NOMO-1 treated with DMSO at 0.1 percent for 48 hours (cell line): ENCODE measurements around the gene SMURF2.
"Not testable (repeated sequence)": the region's sequence is repeated elsewhere in the genome, so short reads cannot be mapped to it uniquely, and the experiment has no call there.

Source experiments
- DNase-seq: peaks from one replicate; lab custom pipeline; 2025; ENCODE audit not compliant: unreplicated experiment; lab: John Stamatoyannopoulos, UW

Gene SMURF2

DNA sequence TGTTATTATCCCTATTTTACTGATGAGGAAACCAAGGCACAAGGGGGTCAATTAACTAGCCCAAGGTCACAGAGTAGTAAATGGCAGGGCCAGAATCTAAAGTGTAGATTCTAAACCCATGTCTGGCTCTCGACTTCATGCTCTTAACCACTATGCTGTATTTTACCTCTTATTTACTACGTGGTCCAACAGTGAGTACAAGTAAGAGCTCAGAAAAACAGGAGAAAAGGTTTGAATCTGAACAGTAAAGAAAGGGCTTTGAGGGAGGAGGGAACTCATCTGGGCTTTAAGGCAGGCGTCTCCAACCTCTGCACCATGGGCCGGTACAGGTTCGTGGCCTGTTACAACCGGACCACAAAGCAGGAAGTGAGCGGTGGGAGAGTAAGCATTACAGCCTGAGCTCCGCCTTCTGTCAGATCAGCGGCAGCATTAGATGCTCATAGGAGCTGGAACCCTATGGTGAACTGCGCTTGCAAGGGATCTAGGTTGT, 62.9 kb downstream of the SMURF2 start:
- peak; percentile 22 for DNase-seq

DNA sequence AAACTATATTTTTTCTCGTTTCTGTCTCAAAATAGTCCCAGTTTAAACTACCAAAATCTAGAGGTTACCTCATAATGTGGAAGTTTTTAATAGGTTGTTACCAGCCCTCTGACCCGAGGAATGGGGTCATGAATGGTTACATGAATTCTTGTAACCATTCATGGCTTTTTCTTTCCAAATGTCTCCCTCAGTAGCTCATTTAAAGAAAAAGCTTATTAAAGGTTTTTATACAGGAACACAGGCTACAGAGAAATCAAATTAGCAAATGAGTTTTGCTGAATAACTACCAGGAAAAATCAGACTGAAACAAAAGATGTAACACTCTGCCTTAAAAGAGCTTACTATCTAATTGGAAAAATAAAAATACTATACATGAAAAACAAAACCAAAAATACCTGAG, 63.4 kb downstream of the SMURF2 start:
- DNase-seq: no peak

DNA sequence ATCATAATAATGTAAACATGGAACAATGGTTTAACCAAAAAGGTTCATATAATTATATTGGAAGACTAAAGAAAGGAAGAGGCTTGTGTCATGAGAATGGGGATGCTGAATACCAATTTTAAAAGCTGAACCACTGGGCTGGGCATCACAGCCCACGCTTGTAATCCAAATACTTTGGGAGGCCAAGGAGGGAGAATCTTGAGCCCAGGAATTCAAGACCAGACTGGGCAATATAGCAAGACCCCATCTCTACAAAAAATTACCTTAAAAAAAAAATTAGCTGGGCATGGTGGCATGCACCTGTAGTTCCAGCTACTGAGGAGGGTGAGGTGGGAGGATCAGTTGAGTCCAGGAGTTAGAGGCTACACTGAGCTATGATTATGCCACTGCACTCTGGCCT, 65.1 kb downstream of the SMURF2 start:
- no peak for DNase-seq

DNA sequence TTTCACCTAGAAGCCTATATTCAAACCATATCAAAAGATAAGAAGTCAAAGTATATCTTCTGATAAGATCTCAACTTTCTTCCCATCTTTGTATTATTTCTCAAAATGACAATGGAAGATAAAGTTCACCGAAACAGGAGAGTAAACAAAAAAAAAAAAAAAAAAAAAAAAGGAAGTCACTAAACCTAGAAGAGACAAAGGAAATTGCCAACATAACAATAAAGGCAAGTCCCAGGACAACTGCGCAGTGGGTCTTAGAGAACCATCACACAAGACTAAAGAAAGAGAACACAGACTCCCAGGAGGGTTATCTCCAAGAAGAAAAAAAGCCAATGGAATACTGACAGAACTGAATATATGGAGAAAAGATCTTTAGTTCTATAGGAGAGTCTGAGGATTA, 65.7 kb downstream of the SMURF2 start:
- DNase-seq: no peak

DNA sequence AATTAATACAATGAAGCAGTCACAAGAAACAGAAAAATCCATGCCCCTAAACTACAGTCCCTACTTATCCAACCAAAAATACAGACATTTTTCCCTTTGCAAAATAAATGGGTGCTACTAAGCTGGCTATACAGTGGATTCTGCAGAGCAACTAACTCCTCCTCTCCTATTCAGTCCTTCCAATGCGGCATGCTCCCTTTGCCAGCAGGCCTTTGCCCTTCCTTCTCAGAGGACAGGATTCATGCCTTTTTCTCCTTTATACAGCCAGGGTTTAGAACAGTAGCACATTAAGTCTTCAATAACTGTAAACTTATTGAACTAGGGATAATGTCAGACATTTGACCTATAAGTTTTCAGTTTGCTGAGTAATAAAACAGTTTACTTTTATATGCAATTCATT, 70.2 kb downstream of the SMURF2 start:
- no peak for DNase-seq

DNA sequence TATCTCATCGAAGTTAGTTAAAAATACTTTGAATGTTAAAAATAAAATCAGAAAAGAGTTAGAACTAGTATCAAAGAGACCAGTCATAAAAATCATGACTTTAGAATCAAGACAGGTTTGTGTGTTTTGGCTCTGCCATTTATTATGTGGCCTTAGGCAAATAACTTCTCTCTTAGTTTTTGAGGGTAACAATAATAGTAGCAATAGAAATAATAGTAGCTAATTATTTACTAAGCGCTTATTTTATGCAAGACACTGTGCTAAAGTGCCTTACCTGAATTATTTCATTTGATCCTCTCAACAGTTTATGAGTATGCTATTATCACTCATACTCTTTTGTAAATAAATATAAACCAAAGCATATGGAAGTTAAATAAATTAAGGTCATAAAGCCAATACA, 77.0 kb downstream of the SMURF2 start:
- DNase-seq: no peak

DNA sequence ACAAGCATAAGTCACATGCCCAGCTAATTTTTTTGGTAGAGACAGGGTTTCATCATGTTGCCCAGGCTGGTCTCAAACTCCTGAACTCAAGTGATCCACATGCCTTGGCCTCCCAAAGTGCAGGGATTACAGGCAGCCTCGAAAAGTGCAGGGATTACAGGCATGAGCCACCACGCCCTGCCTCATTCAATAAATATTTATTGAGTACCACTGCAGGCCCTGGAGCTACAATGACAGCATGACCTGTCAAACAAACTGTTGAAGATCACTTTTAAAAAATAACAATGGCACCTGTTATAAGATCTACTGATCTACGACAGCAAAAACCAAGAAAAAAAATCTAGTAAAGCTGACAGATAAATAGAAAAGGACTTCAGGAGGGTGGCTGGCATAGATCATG, 79.1 kb downstream of the SMURF2 start:
- DNase-seq: no peak

DNA sequence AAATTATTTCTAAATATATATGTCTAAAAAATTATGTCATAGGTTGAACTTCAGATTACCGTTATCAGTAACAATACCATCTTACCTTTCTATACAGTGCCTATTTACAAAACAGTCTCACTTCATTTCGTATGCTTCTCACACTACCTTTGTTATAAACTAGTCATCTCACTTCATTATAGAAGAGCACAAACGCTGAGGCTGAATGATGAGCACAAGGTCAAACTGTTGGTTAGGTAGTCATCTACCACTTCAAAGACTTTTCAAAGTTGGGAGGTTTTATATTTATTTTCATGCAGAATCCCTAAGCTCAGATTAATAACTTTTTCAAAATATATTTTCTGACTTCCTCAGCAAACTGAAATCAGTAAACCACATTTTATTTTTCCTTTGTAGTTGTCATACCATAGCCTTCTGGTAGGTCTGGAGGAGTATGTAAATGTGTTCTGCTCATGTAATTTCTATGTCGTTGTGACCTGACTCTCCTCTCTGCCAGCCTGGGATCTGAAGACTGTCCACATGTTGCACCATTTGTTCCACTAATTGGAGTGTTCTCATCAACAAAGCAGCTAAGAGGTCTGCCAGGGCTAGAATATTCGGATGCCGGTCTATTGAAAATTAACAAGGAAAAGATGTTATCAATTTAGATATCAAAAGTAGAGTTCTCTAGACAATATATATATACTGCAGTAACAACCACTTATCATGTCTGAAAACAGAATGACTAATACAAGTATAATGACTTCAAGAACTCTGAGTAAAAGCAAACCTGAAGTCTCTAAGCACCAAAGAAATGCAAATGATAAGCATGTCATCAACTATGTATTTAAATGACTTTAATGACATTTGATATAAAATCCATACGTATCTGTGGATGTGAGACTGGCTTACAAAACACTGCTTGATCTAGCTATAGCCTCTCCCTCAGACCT, 81.5 kb downstream of the SMURF2 start:
- no peak for DNase-seq

DNA sequence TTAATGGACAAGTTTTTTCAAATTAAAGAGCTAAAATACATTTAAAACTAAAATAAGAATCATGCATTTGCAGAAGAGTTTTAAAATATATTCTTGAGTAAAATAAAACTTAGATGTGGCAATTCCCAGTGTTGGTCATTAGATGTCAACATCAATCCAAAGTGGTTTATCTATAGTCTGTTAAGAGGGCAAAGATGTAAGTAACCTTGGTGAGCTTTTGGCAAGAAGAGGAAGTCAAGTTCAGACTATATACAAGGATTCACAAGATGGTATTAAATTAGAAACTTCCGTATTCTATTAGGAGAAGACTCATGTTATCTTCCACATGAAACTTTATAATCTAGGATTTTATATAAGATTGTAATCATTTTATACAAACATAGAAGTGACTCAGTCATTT, 82.2 kb downstream of the SMURF2 start:
- DNase-seq: peak; percentile 84

DNA sequence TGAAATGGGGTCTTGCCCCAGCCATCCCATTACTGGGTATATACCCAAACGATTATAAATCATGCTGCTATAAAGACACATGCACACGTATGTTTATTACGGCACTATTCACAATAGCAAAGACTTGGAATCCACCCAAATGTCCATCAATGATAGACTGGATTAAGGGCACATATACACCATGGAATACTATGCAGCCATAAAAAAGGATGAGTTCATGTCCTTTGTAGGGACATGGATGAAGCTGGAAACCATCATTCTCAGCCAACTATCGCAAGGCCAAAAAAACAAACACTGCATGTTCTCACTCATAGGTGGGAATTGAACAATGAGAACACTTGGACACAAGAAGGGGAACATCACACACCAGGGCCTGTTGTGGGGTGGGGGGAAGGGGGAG, 85.1 kb downstream of the SMURF2 start:
- DNase-seq: not testable (repeated sequence)

DNA sequence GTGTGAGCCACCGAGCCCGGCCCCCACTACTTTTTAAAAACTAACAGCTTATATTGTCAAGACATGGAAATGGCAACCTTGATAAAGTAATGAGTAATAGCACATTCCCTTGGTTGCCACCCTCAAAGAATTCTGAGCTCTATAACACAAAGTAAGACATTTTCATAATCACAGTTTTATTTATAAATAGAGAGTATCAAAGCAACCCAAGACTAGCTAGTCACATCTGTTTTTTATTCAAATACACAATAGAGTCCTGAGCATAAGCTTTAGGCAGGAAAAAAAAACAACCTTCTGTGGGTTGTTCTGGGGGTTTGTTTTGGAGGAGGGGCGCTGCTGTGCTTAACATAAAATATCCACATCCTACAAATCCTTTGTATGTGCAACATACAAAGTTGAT, 86.7 kb downstream of the SMURF2 start:
- no peak for DNase-seq

DNA sequence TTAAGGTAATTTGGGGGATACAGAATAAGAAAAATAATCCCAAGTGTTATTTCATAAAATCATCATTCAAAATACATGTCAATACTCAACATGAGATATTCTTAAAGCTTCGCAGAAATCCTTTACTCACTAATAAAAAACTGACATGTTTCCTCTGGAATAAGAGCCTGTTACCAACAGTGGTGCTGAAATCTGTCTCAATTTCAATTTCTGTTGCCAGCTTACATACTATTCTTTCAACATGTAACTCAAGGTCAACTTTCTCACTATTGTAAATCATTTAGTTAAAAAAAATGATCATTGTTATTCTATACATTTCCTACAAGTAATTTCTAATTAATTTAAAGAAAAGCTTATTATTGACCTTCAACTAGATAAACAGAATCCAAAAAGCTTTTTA, 87.5 kb downstream of the SMURF2 start:
- DNase-seq: no peak

DNA sequence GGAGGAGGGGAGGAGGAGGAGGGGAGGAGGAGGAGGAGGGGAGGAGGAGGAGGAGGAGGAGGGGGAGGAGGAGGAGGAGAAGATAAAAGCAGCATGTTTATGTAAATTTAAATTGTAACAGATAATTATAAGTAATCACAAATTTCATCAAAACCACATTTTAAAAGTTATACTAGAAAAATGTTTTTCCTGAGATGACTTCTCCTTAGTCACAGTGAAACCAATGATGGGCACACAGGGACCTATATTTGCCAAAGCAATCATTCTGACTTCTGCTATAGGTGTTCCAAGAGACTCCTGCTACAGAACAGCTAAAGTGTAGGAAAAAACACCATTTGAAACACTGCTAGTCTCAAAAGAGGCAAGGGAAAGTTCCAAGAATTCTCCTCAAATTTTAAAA, 88.9 kb downstream of the SMURF2 start:
- DNase-seq: no peak

DNA sequence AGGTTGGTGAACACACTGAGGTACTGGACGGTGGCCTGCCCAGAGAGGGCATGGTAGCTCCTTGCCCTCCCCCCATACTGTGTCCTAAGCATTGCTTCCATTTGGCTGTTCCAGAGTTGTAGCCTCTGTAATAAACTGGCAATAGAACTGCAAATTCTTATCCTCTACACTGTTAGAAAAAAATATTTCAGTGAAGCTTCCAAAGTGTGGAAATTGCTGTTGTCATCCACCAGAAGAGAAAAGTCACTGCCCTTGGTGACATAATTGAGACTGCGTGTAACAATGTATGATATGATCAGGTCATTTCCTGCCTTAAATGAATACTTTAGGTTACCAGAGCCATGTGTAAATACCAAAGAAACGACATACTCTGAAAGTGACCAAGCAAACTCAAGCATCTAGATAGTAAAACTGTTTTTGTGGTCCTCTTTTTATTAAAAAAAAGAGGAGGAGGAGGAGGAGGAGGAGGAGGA, 89.4 kb downstream of the SMURF2 start:
- no peak for DNase-seq

DNA sequence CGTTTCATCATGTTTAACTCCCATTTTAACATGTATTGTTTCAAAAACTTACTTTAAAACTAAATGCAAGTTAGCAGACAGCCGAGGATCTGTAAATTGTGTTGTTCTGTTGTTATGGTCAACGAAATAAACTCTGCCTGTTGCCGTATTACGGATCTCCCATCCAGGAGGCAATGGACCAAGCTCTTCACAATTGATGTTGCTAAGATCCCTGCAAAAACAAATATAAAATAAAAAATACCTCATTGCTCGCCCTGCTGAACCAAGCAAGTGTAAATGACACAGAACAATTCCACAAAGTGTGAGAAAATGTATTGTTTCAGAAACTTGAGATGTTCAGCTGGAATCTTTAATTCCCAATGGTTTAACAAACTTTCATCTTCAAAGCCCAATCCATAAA, 90.4 kb downstream of the SMURF2 start:
- DNase-seq: no peak

DNA sequence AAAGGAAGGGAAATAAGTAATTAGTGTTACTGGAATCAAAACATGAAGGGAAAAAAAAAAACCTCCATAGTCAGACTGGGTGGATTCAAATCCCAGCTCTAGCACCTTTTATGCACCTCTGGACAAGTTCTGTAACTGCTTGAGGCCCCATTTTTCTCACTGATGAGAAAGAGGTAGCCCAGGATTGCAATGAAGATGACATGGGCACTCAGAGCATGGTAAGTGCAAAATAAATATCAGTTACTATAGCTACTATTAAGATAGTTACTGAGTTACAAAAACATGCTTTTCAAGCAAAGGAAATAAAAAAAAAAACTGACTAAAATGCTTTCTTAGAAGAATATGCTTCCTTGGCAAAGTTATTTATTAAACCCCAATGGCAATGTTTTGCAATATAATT, 96.5 kb downstream of the SMURF2 start:
- no peak for DNase-seq

DNA sequence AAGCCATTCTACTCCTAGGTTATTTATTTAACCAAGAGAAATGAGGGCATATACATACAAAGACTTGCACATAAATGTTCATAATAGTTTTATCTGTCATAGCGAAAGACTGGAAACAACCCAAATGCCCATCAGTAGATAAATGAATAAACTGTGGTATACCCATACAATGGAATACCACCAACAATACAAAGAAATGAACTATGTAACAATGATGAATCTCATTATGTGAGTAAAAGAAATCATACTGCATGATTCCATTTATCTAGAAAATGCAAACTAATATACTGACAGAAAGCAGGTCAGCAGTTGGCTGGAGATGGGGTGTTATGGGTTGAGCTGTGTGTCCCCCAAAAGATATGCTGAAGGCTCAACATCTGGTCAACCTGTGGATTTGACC, 98.0 kb downstream of the SMURF2 start:
- DNase-seq: no peak

DNA sequence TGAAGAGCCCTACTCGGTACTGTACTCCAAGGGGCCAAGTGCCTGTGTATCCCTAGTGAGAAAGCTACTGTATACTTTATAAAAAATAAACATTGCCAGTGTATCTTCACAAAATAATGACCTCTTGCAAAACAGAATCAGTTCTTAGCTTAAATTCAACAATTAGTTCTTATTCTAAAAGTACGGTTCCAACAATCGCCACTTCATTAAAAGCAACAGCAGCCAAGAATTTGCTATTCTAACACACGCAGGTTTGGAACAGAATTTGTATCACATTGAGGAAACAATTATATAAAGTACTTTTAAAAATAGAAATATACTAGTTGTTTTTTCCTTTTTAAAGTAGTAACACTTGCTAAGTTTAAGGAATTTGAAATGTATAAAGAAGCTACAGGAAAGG, 106.8 kb downstream of the SMURF2 start:
- DNase-seq: no peak

DNA sequence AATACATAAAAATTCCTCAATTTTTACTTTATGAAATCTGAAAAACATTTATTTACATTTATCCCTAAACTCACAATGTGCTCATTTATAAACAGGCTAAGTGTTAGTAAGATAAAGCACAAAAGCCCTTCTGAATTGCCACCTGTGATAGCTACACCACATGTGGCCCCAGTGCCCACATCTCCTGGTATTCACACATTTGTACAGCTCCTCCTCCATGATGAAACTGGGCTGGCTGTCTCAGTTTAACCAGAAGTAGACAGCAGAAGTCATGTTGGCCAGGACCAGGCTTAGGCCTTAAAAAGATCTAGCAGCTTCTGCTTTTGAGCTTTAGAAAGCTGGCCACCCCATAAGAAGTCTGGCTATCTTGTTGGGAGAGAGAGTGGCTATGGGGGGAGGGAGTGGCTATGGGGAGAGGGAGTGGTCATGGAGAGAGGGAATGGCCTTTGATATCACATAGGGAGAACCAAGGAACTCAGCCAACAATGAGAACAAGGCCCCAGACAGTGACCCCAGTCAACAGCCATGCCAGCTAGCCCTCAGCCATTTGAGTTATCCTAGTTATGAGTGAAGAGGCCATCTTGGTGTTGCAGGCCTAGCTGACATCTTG, 108.0 kb downstream of the SMURF2 start:
- no peak for DNase-seq

DNA sequence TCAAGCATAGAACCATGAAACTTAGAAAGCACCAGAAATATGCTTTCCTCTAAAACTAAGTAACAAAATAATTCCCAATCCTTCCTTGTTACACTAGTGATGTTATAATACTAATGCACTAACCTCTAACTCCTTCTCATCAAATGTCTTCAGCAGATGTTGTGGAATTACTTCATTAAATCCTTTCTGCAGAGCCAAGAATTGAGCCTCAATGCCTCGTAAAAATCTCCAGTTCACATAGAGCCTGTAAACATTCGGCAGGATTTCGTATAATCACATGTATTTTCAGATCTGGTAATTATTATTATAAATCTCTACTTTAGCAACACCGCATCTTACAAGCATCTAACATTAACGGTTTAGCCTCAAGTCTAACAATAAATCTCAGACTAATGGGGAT, 110.6 kb downstream of the SMURF2 start:
- no peak for DNase-seq

DNA sequence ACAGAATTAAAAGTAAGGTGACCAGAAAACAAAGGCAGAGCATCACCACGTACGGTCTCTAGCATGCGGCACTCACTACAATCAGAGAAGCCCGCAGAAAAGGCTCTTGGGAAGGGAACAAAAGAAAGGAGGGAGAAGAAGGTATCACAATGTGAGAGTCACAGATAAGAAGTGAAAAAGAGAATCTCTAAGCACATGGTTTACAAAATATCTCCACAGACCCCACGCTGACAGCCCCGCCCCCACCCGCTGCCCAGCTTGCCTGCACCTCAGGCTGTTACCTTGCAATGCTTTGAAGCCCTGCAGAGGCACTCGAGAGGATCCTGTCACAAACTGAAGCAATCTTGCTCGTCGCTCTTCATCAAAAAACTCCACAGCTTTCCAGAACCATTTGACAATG, 114.8 kb downstream of the SMURF2 start:
- no peak for DNase-seq

DNA sequence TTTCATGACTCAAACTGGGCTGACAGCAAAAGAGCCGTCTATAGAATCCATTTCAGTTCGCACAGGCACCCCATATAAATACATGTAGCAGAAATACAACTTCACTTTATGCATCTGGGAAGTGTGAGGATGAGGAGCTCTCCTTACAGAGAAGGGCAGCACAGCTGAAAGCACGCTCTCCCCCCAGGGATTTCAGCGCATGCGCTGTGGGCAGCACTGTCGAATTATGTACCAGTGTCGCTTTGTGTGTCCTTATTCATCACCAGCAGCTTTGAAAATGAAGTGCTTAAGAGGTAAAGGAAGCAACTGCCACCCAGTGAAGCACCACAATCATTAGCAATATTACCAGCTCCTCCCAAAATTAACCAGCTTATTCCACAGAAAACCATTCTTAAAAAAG, 115.4 kb downstream of the SMURF2 start:
- DNase-seq: no peak
